Omental fat pad (tissue), 4 donors: Measurements from ENCODE around the gene PRKRA. TPM values are rescaled to one million over a fixed set of nuclear protein-coding genes. Genes with fewer than 3 reads are reported as not detected.
A peak's percentile ranks its signal among the peaks of the same experiment; 100 is the strongest.
"Not testable (repeated sequence)": the region's sequence is repeated elsewhere in the genome, so short reads cannot be mapped to it uniquely, and the experiment has no call there.

Experiments
- ATAC-seq: fragments of 150-250 bp; one replicate; pipeline ENCODE4 v1.9.1; 2016; ENCODE audit warnings: mild to moderate bottlenecking, moderate library complexity; ENCODE audit not compliant: low FRiP score
- DNase-seq: peaks from one replicate; pipeline ENCODE4 v3.0.0-alpha.2; 2019; ENCODE audit warnings: low spot score
- total RNA-seq, 4 donors: library from RNA; depleted of rRNA; stranded (reverse); fragments of >200 nt; gene quantifications; one replicate each; pipeline ENCODE4 v1.1.0, GENCODE V29; 2016
- TF ChIP-seq, protein P1 (sequence below), 3 donors: fragments of 450-650 bp; IDR thresholded peaks; one replicate each; pipeline ENCODE4 v1.5.1; 2016 to 2017; ENCODE audit warnings: antibody characterized with exemption in 3 of 3, mild to moderate bottlenecking in 3 of 3, moderate library complexity in 2 of 3

PRKRA gene
- total RNA-seq, 4 donors from 2014 or later, result 50.7 to 67.4 (median 60.4) TPM

DNA sequence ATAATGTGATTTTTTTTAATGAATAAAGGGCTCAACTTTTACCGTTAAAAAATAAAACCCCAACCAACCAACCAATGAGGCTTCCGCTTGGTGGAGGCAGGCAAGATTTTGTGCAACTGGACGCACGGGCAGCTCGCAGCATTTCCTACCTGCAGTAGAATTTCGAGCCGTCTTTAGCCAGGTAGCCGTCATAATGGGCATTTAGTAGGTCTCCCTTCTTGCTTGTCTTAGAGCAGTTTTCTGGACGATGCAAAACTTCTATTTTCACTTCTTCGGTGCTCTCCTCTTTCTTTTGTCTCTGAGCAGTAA lies 27.1 kb upstream of the PRKRA start:
- TF ChIP-seq, protein P1, sequence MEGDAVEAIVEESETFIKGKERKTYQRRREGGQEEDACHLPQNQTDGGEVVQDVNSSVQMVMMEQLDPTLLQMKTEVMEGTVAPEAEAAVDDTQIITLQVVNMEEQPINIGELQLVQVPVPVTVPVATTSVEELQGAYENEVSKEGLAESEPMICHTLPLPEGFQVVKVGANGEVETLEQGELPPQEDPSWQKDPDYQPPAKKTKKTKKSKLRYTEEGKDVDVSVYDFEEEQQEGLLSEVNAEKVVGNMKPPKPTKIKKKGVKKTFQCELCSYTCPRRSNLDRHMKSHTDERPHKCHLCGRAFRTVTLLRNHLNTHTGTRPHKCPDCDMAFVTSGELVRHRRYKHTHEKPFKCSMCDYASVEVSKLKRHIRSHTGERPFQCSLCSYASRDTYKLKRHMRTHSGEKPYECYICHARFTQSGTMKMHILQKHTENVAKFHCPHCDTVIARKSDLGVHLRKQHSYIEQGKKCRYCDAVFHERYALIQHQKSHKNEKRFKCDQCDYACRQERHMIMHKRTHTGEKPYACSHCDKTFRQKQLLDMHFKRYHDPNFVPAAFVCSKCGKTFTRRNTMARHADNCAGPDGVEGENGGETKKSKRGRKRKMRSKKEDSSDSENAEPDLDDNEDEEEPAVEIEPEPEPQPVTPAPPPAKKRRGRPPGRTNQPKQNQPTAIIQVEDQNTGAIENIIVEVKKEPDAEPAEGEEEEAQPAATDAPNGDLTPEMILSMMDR (IDR thresholded peaks at IDR 0.05), result no peak
- DNase-seq (no peak), ATAC-seq (no peak)

DNA sequence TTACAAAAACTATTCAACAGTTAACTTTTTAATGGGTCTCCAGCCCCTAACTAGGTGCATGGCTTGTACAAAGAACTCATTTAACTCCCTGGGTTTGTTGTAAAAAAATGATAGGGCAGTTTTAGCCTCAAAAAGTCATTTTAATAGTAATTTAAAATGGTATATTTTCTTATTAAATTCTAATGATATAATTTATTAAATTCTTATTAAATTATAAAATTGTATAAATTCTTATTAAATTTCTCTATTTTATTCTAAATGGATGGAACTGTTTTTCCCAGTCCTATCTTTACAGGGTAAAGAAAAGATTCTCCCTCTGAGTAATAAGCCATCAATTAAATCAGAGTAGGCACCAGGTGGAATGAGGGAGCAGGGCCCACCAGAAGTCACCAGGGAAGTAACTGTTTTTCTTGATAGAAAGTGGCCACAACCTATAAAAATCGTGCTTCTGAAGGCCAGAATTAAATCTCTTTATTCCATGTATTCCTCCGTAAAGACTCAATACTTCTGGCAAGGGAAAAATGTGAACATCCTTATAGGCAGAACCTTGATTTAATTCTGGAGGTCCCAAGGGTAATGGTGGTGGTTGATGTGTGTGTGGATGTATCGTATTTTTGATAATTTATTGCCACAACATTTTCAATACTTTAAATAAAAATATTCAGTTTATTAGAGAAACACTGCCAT lies 26.6 kb upstream of the PRKRA start:
- TF ChIP-seq, protein P1 (IDR thresholded peaks at IDR 0.05), result no peak
- DNase-seq (no peak), ATAC-seq (no peak)

DNA sequence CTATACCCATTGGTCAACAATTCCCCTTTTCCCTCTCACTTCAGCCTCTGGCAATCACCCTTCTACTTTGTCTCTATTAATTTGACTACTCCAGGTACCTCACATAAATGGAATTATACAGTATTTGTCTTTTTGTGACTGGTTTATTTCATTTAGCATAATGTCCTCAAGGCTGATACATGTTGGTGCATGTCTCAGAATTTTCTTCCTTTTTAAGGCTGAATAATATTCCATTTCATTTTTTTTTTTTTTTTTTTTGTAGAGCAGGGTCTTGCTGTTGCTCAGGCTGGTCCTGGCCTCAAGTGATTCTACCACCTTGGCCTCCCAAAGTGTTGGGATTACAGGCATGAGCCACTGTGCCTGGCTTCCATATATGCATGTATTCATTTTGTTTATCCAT lies 25.5 kb upstream of the PRKRA start:
- ATAC-seq (no peak), DNase-seq (no peak)
- TF ChIP-seq, protein P1 (IDR thresholded peaks at IDR 0.05), result no peak

DNA sequence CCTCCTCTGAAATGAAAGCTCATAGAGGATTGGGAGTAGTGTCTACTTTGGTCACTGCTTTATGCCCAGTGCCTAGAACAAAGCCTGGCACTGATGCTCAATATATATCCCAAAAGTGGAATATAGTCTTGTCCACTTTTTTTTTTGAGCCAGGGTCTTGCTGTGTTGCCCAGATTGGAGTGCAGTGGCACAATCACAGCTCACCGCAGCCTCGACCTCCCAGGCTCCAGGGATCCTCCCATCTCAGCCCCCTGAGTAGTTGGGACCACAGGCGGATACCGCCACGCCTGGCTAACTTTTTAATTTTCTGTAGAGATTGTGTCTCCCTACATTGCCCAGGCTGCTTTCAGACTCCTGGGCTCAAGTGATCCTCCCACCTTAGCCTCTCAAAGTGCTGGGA lies 23.6 kb upstream of the PRKRA start:
- ATAC-seq (no peak), DNase-seq (no peak)
- TF ChIP-seq, protein P1 (IDR thresholded peaks at IDR 0.05), result no peak

DNA sequence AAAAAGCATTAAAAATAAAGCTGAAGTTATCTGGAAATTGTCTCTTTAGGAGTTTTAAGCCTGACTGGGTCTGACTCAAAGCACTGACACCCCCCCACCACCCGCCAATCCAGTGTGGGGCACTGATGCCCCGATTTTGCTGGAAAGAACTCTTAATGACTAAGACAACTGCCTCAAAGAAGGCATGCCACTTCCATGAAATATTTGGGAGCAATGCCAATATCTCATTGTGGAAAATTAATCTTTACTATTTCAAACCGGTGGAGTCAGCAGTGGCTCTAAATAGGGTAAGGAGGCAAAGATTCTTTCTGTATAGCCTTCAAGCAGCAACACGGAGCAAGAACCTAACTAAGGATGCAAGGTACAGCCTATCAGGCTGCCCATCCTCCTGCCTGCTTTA lies 23.0 kb upstream of the PRKRA start:
- peak; percentile 13 for ATAC-seq
- DNase-seq, result no peak
- TF ChIP-seq, protein P1 (IDR thresholded peaks at IDR 0.05), result no peak

DNA sequence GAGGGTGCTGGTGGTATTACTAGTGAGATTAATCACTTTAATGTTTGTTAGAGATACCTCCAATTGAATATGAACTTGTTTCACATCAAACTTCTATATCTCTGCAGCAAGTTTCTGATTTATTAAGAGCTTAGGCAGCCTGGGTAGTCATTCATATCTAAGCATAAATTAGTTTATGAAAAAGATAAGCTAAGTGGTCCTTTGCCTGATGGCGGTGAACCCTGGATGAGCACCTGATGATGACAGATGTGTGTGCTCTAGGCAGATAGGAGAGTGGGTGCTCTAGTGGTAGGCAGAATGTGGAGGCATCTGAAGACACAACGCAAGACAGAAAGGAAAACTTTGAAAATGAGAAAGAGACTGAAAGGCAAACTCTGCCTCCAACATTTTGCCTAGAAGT lies 22.4 kb upstream of the PRKRA start:
- no peak for ATAC-seq
- no peak for DNase-seq
- TF ChIP-seq, protein P1 (IDR thresholded peaks at IDR 0.05), result no peak

DNA sequence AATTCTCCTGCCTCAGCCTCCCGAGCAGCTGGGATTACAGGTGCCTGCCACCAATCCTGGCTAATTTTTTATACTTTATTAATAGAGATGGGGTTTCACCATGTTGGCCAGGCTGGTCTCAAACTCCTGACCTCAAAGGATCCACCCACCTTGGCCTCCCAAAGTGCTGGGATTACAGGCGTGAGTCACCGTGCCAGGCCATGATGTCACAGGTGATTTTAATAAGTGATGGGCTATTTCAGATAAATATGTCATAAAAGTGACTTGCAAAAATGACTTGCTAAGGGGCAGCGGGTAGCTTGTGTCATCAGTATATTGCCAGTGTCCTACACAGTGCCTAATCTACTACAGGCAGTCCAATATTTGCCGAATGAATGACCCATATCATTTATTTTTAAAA lies 20.3 kb upstream of the PRKRA start:
- ATAC-seq, DNase-seq: not testable (repeated sequence)
